SKM-1 treated with dmso at 0.1 percent for 144 hours (cell line): ENCODE results near the gene PMM1.

Source experiments
- DNase-seq: peaks from one replicate; lab custom pipeline; 2025; ENCODE audit not compliant: unreplicated experiment; lab: John Stamatoyannopoulos, UW

PMM1 gene

GRCh38 chr22:41539146-41540005, 50.3 kb downstream of the PMM1 start:
- DNase-seq: no peak

- DNase-seq: no peak
Observed at GRCh38 chr22:41538583-41538982, 51.1 kb downstream of the PMM1 start.

- DNase-seq: no peak
Observed at GRCh38 chr22:41537203-41537602, 52.4 kb downstream of the PMM1 start.

- DNase-seq: peak; percentile 2
Observed at GRCh38 chr22:41535244-41535643, 54.4 kb downstream of the PMM1 start.

GRCh38 chr22:41534219-41534618, 55.4 kb downstream of the PMM1 start:
- no peak for DNase-seq

- peak; percentile 63 for DNase-seq
Observed at GRCh38 chr22:41532908-41533825, 56.5 kb downstream of the PMM1 start.

GRCh38 chr22:41531715-41532477, 57.7 kb downstream of the PMM1 start:
- no peak for DNase-seq

- no peak for DNase-seq
Observed at GRCh38 chr22:41530890-41531714, 58.5 kb downstream of the PMM1 start.

GRCh38 chr22:41528938-41529561, 60.6 kb downstream of the PMM1 start:
- no peak for DNase-seq

- DNase-seq: no peak
Observed at GRCh38 chr22:41528132-41528766, 61.4 kb downstream of the PMM1 start.
